AG08396 (cell line): ENCODE results near the gene SCG5.

ENCODE experiments used
- DNase-seq: peaks from one replicate; pipeline ENCODE4 v3.0.0; 2012; ENCODE audit warnings: low spot score, mixed read lengths

The SCG5 gene

GRCh38 chr15:32659340-32660155, 18.0 kb downstream of the SCG5 start:
- DNase-seq = peak; percentile 79

DNA sequence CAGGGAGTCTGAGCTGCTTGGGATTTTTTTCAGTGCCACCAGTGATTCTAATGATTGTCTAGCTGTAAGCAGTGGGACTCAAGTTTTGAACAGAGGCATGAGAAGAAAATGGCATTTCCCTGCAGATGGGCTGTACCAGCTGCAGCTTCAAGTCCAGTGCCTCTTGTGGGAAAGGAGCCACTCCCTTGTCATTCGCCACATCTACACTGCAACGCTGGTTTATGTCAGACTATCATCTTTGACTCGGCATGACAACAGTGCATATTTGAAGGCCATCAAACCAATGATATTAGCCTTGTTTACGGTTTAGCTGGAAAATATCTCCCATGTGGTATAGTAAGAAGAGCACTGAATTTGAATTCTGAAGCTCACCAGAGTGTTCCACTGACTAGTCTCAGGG, 22.2 kb downstream of the SCG5 start:
- DNase-seq = no peak

- no peak for DNase-seq
Measured at GRCh38 chr15:32664796-32665195, 23.3 kb downstream of the SCG5 start.

- no peak for DNase-seq
Measured at GRCh38 chr15:32667321-32667720, 25.8 kb downstream of the SCG5 start.

DNA sequence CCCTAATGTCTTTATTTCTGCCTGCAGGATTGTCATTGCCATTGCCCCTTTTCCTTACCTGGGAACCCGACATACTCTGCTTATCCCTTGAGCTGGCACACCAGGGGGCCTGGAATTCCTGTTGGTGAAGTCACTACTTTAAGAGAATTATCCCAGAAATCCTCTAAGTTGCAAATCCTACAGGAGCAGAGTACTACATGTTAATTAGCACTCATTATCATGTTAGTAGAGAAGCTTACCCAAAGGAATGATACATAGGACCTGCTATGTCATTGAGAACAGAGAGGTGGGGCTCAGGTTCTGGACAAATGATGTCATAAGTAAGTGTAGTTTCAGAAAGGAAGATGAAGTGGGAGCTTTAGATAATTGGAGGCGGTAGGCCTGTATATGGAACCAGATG, 27.4 kb downstream of the SCG5 start:
- DNase-seq = no peak

- peak; percentile 27 for DNase-seq
Measured at GRCh38 chr15:32669896-32670611, 28.5 kb downstream of the SCG5 start.

DNA sequence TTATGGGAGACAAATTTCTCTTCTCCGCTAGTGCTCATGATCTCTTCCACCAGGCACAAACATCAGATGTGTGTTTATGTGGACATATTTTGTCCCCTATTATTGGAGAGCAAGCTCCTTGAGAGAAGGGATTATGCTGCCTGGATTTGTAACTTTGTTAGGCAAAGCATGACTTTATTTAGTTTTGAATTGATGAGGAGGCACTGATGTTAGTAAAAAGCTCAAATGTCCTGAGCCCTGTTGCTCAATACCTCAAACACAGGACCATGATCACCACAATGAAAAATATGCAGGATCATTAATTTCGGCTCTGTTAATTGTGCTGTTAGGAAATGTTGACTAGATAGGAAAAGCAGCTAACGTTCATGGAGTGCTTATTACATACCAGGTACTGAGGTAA, 29.1 kb downstream of the SCG5 start:
- DNase-seq = no peak

- no peak for DNase-seq
Measured at GRCh38 chr15:32671339-32672325, 30.1 kb downstream of the SCG5 start.

DNA sequence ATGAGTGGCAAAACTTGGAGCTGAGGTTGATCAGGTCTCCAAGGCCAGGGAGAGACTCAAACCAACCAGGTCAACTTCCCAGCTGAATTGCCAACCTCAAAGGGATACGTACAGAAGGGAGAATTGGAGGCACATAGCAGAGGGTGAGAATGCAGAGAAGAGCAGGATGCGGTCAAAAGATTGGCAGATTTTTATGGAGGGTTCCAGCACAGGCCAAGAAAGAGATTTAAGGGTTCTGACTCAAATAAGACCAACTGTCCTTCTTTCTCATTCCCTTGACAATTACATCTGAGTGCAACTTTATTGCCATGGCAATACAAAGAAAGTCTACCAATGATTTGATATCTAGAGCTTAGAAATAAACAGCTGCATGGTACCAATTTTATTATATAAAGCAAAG, 33.2 kb downstream of the SCG5 start:
- DNase-seq = no peak

- DNase-seq = no peak
Measured at GRCh38 chr15:32675466-32675865, 34.0 kb downstream of the SCG5 start.

DNA sequence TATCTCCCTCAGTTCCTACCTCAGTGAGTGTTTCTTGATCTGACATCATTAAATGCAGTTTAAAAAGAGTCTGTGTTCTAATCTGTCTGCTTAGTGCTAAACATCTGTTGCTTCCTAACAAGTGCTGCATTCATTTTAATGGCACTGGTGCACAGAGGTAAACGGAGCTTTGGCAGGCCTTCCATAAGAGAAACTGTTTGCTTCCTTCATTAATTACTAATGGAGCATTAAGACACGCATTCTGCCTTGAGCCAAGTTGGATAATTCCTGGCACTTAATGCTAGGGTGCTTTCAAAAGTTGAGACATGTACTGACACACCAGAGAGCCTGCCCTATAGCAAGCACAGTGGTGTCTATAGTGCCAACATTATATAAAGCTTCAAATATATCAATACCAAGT, 34.7 kb downstream of the SCG5 start:
- no peak for DNase-seq

DNA sequence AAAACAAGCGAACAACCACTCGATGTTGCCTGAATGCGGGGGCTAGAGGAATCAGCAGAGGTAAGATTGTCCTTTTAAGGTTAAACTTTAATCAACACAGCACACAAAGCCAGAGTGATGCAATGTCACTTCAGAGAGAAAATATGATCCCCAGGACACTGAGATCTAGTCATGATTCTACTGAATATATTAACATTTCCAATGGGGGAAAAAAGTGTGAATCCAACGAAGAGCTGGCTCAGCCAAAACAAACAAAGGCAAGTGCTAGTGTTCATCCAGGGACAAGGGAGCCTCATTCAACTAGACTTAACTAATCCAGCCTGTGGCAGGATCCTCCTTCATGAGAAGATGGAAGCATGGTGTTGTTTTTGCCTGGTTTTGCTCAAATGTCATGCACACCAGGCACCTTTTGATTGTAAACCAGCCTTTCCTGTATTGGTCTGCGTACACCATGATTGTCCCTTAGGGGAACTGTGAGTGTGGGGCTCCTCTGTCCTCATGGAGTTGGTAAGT, 35.8 kb downstream of the SCG5 start:
- no peak for DNase-seq

GRCh38 chr15:32679298-32679690, 37.8 kb downstream of the SCG5 start:
- no peak for DNase-seq

GRCh38 chr15:32682569-32682968, 41.1 kb downstream of the SCG5 start:
- DNase-seq = peak; percentile 82

GRCh38 chr15:32682977-32683630, 41.6 kb downstream of the SCG5 start:
- no peak for DNase-seq

DNA sequence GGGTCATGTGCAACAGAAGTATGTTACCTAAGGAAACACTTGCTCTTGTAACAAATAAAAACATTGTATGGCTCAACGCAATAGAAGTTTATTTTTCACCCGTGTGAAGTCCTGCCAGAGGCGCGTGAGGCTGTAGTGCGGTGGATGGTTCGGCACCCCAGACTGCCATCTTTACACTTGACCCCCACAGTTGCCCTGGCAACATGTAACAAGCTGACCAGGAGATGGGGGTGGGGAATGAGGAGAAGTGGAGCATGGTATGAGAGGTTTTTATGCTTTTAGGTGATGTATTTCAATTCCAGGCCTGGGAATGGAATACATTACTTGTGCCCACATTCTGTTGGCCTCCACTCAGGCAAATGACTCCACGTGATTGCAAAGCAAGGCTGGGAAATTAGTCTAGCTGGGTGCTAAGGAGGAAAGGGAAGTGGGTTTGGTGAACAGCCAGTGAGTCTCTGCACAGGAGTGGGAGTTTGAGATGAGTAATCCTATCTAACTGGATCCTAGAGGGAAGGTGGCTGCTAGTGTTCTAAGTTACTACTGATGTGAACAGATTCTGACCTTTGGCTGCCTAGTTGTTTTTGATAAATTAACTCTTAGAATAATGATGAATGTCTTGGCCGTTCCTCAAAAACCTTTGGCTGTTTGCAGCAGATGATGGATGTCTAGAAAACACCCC, 42.5 kb downstream of the SCG5 start:
- DNase-seq = peak; percentile 74

DNA sequence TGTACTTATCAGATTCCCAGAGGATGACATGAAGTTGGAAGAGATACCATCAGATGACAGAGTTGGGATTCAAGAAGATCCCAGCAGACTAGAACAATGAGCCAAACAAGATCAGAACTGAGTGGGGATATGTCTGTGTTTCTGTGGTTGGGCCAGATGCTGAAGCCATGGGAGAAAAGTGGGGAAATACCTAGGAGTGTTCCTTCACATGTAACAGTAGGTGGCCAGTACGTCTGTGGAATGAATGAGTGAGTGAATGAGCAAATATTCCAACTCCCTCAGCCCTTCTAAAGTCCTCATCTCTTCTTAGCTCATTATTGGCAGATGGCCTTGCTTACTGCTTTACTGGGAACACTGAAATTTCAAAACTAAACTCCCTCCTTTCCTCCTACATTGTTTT, 44.1 kb downstream of the SCG5 start:
- no peak for DNase-seq

DNA sequence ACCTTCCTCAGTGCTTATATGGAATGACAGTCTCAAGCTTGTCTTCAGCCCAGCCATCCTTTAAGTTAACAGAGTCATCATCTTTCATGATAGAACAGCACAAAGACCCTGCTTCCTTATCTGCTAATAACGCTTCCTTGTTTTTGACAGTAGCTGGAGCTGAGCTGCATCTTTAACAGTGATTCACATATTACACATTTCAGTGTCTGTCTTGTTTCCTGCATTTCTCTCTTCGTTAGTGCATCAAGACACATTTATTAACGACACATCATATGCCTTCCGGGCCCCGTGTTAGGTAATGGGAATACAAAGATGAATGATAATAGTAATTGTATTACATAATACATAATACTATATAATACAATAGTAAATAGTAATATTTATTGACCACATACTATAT, 46.0 kb downstream of the SCG5 start:
- no peak for DNase-seq

DNA sequence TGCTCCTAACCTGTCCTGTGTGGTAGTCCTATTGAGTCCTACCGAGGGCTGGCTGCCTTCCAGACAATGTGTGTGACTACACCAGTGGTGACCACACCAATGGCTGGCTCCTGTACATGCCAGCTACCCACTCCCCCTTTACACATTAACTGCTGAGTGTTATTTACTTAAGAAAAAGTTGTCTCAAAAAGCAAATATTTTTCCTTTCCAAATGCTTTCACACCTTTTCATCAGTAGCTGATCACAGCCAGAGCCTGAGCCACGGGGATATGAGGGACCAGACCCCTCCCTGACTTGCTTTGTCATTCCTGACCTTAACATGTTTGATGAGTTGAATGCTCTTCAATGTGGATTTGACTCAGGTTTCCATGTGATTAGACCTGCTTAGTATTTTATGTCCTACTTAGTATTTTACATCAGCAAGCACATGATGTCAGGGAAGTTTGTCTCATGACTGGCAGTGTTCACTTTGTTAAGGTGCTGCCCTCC, 46.7 kb downstream of the SCG5 start:
- no peak for DNase-seq

- DNase-seq = no peak
Measured at GRCh38 chr15:32690941-32691688, 49.6 kb downstream of the SCG5 start.
